Camera-type eye (tissue), 1 donor: ENCODE measurements around the gene VWA1. TPM values are rescaled to one million over a fixed set of nuclear protein-coding genes. Genes with fewer than 3 reads are reported as not detected.

Experiments
- total RNA-seq: library from RNA; depleted of rRNA; stranded (reverse); fragments of >200 nt; gene quantifications from one replicate; pipeline ENCODE4 v1.2.3, GENCODE V29; 2014

Gene VWA1, protein sequence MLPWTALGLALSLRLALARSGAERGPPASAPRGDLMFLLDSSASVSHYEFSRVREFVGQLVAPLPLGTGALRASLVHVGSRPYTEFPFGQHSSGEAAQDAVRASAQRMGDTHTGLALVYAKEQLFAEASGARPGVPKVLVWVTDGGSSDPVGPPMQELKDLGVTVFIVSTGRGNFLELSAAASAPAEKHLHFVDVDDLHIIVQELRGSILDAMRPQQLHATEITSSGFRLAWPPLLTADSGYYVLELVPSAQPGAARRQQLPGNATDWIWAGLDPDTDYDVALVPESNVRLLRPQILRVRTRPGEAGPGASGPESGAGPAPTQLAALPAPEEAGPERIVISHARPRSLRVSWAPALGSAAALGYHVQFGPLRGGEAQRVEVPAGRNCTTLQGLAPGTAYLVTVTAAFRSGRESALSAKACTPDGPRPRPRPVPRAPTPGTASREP
- 19.8 TPM for total RNA-seq

DNA sequence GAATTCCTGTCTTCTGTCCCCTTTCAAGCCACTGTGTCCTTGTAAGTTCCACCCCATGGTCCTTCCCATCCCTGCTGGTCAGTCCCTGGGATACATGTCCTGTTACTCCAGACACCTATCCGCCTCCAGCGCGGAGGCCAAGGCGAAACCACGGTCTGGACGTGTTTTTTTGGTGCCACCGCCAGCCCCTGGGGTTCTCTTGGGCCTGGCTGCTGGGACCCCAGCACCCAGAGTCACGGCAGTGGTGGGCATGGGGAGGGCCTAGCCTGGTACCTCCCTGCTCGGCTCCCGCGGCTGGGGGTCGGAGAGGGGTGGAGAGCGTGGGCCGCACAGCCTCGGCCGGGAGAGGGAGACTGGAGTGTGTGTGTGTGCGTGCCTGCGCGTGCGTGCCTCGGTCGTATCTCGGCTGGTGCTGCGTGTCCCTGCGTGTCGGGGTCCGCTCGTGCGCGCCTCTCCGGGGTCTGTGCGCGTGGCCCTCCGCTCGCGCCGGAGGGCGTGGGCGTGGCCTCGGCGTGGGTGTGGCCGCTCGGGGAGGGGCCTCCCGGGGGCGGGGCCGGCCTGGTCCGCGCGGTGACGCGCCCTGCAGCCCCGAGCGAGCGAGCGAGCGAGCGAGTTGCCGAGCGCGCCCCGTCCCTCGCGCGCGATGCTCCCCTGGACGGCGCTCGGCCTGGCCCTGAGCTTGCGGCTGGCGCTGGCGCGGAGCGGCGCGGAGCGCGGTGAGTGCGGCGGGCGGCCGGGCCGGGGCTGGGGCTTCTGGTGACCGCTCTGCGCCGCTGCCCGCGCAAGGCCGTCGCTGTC, at the start of gene VWA1:
Gene VWA1, plus strand, starts transcription at position 585 of the 798 bp plus-strand sequence. Its CDS starts 59 bp downstream, at position 644.

DNA sequence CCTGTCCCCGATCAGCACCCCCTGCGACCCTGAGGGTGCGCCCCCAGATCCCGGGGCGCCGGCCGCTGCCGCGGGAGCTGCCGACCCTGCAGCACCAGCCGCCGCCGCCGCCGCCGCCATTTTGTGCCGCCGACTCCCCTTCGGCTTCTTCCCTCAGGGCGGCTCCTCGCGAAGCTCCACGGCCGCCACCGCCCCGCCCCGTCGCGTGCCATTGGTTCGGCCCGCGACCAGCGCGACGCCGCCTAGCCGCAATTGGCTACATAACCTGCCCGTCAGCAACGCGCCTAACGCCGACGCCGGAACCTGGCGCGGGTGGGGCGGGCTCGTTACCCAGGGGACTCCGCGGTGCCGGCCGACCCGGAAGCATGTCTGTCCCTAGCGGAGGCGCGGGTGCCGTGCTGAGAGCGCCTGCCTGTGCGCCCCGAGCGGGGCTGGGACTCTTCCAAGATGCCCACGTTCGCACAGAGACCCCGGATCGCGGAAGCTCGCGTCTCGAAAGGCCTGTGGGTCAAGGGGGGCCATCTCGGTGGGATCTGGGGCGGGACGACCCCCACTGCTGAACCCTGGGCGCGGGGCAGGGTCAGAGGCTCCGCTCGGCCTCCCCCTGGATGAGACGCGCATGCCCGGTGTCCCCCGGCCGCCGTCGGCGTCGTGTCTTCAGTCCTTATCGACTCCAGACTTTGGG, 36.2 kb upstream of the VWA1 start, which contains the start of gene CCNL2:
Gene CCNL2, minus strand, starts transcription at position 149 of the 685 bp plus-strand sequence. Its CDS starts 29 bp downstream, at position 120.

DNA sequence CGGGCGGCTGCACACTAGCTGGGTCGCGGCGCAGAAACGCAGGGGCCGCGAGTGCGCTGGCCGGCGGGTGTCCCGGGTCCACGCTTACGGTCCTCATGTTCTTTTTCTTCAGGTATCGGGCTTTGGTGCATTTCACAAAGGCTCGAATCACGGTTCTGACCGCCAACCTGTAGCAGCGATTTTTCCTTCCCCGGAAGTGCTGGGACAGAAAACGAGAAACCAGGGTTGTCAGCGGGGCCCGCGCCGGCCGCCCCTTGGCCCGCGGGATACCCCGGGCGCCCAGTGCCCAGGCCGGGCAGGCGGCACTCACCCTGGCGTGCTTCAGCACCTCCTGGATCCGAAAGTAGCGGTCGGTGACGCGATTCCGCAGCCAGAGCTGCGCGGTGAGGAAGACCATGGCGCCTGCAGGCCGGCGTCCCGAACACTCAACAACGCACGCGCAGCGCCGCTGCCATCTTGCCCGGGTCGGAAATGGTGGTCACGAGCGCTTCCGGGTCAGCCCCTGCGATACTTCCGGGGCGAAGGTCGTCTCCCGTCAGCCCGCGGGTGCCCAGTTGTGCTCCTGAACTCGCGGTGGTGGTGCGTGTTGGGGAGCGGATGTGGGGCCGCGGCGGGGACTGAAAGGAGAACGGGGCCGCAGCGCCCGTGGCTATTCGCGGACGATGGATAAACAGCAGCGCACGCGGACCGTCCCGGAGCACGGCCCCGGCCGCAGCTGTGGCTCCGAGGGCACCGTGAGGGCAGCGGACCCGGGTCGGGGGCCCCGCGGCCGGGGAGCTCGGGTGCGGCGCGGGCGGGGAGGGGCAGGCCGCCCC, 28.5 kb upstream of the VWA1 start, which contains the start of gene MRPL20:
Gene MRPL20, minus strand, starts transcription at position 473 of the 815 bp plus-strand sequence. Its CDS starts 76 bp downstream, at position 397.

DNA sequence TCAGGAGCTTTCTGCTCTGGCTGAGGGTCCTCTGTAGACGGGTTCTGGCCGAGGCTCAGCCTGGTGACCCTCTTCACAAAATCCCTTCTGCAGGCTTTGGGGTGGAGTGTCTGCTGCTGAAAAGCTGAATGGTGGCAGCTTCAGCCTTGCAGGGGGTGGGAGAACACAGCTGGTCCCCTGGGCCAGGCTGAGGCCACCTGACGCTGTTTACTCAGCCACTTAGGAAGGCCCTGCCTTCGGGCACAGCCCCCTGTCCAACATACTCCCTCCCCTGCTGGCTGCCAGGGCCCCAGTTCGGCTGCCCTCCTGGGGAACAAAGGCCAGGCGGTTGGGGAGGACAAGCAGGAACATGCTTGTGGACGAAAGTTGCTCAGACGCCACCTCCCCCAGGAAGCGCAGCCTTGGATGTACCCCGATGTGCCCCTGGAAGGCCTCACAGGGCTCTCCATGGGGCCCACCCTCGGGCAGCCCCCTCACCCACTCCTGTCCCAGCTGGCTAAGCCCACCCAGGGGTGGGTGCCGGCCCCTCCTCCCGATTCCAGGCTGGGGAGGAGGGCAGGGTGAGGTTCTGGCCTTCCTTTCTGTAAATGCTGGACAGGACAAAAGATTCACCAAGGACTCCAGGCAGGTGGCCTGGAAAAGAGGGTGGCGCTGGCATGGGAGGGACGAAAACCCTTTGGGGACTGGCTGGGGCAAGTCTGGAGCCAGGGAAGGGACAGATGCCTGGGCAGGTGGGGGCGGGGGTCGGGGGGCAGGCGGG, 14.2 kb upstream of the VWA1 start, which contains the start of gene ANKRD65:
Gene ANKRD65, minus strand, starts transcription at position 130 of the 760 bp plus-strand sequence. CDS start 271 bp downstream, outside the sequence.

DNA sequence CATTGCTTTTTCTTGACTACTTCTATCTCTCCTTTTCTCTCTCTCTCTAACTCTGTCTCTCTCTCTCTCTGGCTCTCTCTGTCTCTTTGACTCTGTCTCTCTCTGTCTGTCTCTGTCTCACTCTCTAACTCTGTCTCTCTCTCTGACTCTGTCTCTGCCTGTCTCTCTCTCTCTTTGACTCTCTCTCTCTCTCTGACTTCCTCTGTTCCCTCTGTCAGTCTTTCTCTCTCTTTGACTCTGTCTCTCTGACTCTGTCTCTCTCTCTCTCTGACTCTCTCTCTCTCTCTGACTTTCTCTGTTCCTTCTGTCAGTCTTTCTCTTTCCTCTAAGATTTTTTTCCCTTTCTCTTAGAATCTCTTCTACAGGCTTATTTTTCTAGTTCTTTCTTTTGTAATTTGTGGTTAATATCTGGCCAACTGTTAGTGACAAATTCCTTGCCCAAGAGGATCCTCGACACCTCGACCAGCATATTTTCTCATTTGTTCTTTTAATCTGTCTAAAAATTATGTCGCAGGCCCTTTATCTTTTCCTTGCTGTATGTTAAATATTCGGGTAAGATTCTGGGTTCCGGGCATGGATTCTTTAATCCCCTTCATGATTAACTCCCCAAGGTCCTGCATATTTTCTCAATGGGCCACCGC, 13.7 kb downstream of the VWA1 start, which contains the start of gene ATAD3C:
Gene ATAD3C, plus strand, starts transcription at position 591 of the 641 bp plus-strand sequence. CDS start 995 bp downstream, outside the sequence.

DNA sequence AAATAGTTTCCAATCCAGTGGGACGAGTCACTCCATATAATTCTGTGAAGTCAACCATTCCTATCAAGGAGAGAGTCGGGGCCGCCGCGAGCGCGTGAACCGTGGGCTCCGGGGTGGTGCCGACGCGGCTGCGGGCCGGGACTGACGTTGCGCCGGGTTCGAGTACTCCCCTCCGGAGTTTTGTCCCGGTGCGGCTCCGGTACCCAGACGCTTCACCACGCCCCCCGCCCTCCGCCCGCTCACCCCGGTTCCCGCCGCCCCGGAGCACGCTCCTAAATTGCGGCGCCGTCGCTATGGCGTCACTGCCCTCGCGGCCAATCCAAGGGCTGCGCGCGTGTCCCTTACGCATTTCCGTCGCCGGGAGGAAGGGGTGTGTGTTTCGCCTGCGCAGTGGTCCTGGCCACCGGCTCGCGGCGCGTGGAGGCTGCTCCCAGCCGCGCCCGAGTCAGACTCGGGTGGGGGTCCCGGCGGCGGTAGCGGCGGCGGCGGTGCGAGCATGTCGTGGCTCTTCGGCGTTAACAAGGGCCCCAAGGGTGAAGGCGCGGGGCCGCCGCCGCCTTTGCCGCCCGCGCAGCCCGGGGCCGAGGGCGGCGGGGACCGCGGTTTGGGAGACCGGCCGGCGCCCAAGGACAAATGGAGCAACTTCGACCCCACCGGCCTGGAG, 36.0 kb downstream of the VWA1 start, which contains the start of gene ATAD3B:
Gene ATAD3B, plus strand, starts transcription at position 377 of the 664 bp plus-strand sequence. Its CDS starts 120 bp downstream, at position 497.

Other genes with a start within 250 kb of the VWA1 start
- gene TNFRSF18, start 229.1 kb upstream of the VWA1 start, total RNA-seq, result not detected
- gene TNFRSF4, start 221.5 kb upstream of the VWA1 start, total RNA-seq, result 0.22 TPM
- 74.0 TPM for gene SDF4, start 203.7 kb upstream of the VWA1 start, total RNA-seq
- 18.1 TPM for gene B3GALT6, start 203.5 kb upstream of the VWA1 start, total RNA-seq
- 2.5 TPM for gene C1QTNF12, start 189.0 kb upstream of the VWA1 start, total RNA-seq
- 46.0 TPM for gene UBE2J2, start 161.8 kb upstream of the VWA1 start, total RNA-seq
- gene SCNN1D, start 155.3 kb upstream of the VWA1 start, total RNA-seq, result 7.1 TPM
- 136 TPM for gene ACAP3, start 127.8 kb upstream of the VWA1 start, total RNA-seq
- 17.1 TPM for gene PUSL1, start 127.1 kb upstream of the VWA1 start, total RNA-seq
- gene INTS11, start 111.0 kb upstream of the VWA1 start, total RNA-seq, result 90.8 TPM
- 18.3 TPM for gene CPTP, start 110.9 kb upstream of the VWA1 start, total RNA-seq
- 0.77 TPM for gene TAS1R3, start 104.4 kb upstream of the VWA1 start, total RNA-seq
- gene DVL1, start 86.3 kb upstream of the VWA1 start, total RNA-seq, result 57.0 TPM
- gene MXRA8, start 77.1 kb upstream of the VWA1 start, total RNA-seq, result 127 TPM
- gene AURKAIP1, start 60.5 kb upstream of the VWA1 start, total RNA-seq, result 47.2 TPM
- 314 TPM for gene CCNL2, start 36.4 kb upstream of the VWA1 start, total RNA-seq
- gene MRPL20, start 28.4 kb upstream of the VWA1 start, total RNA-seq, result 74.5 TPM
- gene ANKRD65, start 14.4 kb upstream of the VWA1 start, total RNA-seq, result 8.1 TPM
- gene ATAD3C, start 14.0 kb downstream of the VWA1 start, total RNA-seq, result 0.05 TPM
- gene ATAD3B, start 36.1 kb downstream of the VWA1 start, total RNA-seq, result 20.4 TPM
- 12.8 TPM for gene ATAD3A, start 76.5 kb downstream of the VWA1 start, total RNA-seq
- 12.0 TPM for gene TMEM240, start 104.9 kb downstream of the VWA1 start, total RNA-seq
- gene SSU72, start 139.2 kb downstream of the VWA1 start, total RNA-seq, result 58.5 TPM
- 1.9 TPM for gene FNDC10, start 164.4 kb downstream of the VWA1 start, total RNA-seq
- gene MIB2, start 179.8 kb downstream of the VWA1 start, total RNA-seq, result 76.8 TPM
- gene MMP23B, start 196.5 kb downstream of the VWA1 start, total RNA-seq, result 40.0 TPM
- gene CDK11B, start 223.3 kb downstream of the VWA1 start, total RNA-seq, result 13.7 TPM